Cortex of kidney (tissue), 1 donor: ENCODE results near the gene MLN.

Experiments
- DNase-seq: peaks from one replicate; lab custom pipeline; 2025; lab: John Stamatoyannopoulos, UW

MLN gene

GRCh38 chr6:33813990-33814985, 10.5 kb upstream of the MLN start:
- no peak for DNase-seq

- DNase-seq, result no peak
Observed at GRCh38 chr6:33813246-33813904, 9.6 kb upstream of the MLN start.

GRCh38 chr6:33812669-33813068, 8.9 kb upstream of the MLN start:
- DNase-seq, result no peak

GRCh38 chr6:33809594-33809993, 5.8 kb upstream of the MLN start:
- no peak for DNase-seq

- DNase-seq, result no peak
Observed at GRCh38 chr6:33808641-33809180, 4.9 kb upstream of the MLN start.

GRCh38 chr6:33807606-33808005, 3.8 kb upstream of the MLN start:
- DNase-seq, result no peak

- DNase-seq, result no peak
Observed at GRCh38 chr6:33806841-33807240, 3.0 kb upstream of the MLN start.

- DNase-seq, result no peak
Observed at GRCh38 chr6:33802186-33802958, 1.4 kb downstream of the MLN start.

GRCh38 chr6:33801611-33802010, 2.2 kb downstream of the MLN start:
- DNase-seq, result no peak

GRCh38 chr6:33800248-33800969, 3.4 kb downstream of the MLN start:
- no peak for DNase-seq

GRCh38 chr6:33799454-33800113, 4.2 kb downstream of the MLN start:
- no peak for DNase-seq

- DNase-seq, result no peak
Observed at GRCh38 chr6:33798343-33798848, 5.4 kb downstream of the MLN start.

GRCh38 chr6:33797626-33798342, 6.0 kb downstream of the MLN start:
- DNase-seq, result no peak

GRCh38 chr6:33794910-33795623, 8.7 kb downstream of the MLN start:
- no peak for DNase-seq

- no peak for DNase-seq
Observed at GRCh38 chr6:33792981-33793380, 10.8 kb downstream of the MLN start.

- no peak for DNase-seq
Observed at GRCh38 chr6:33791620-33792019, 12.2 kb downstream of the MLN start.

- DNase-seq, result no peak
Observed at GRCh38 chr6:33790910-33791309, 12.9 kb downstream of the MLN start.

- no peak for DNase-seq
Observed at GRCh38 chr6:33790379-33790778, 13.4 kb downstream of the MLN start.

- no peak for DNase-seq
Observed at GRCh38 chr6:33789550-33789895, 14.3 kb downstream of the MLN start.
